ENCODE data around the gene ARID1B.

DNA sequence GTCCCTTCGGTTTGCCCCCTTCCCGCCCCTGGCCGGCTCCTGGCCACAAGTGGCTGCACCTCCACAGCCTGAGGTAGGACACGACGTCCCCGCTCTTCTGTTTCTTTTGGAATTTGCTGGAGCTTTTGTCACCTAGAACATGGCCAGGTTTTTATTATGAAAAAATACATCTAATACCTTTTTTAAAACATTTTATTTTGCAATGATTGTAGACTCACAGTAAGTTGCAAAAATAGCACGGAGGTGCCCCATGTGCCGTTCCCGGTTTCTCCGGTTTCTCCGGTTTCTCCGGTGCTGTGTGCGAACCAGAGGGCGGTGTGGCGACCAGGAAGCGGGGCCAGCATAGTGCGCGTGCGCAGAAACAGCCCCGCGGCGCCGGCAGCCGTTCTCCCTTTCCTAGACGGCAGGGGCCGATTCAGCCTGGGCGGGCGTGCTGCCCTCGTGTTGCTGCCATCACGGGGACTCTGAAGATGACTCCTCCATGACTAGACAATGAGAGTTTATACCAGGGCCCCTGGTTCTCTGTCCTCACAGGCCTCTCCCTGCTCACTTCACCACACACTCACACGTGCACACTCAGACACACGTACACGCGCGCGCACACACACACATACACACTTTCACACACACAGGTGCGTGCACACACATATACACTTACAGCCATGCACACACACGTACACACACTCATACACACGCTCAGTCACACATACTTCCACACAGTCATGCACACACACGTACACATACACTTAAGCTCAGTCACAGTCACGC lies 444.1 kb downstream of the ARID1B start:
- TF ChIP-seq TBL1XR1 (IDR thresholded peaks at IDR 0.05; ENCODE audit: low read depth, low read length): no peak
- TF ChIP-seq SMAD1 (IDR thresholded peaks at IDR 0.05; ENCODE audit: low read depth, partially characterized antibody): no peak
- no peak for TF ChIP-seq POLR2AphosphoS5 (IDR thresholded peaks at IDR 0.05; ENCODE audit: low read length)
- TF ChIP-seq NFXL1 (IDR thresholded peaks at IDR 0.05; ENCODE audit: borderline replicate concordance): no peak
- TF ChIP-seq YY1 (IDR thresholded peaks at IDR 0.05; ENCODE audit: low read depth, low read length): no peak
- TF ChIP-seq, protein P1, sequence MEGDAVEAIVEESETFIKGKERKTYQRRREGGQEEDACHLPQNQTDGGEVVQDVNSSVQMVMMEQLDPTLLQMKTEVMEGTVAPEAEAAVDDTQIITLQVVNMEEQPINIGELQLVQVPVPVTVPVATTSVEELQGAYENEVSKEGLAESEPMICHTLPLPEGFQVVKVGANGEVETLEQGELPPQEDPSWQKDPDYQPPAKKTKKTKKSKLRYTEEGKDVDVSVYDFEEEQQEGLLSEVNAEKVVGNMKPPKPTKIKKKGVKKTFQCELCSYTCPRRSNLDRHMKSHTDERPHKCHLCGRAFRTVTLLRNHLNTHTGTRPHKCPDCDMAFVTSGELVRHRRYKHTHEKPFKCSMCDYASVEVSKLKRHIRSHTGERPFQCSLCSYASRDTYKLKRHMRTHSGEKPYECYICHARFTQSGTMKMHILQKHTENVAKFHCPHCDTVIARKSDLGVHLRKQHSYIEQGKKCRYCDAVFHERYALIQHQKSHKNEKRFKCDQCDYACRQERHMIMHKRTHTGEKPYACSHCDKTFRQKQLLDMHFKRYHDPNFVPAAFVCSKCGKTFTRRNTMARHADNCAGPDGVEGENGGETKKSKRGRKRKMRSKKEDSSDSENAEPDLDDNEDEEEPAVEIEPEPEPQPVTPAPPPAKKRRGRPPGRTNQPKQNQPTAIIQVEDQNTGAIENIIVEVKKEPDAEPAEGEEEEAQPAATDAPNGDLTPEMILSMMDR (IDR thresholded peaks at IDR 0.05 in 2 of 3, conservative IDR thresholded peaks at IDR 0.05 in 1 of 3; ENCODE audit: control insufficient read depth in 2 of 3, extremely low read depth in 1 of 3, insufficient read depth in 1 of 3, low read depth in 3 of 3, low read length in 3 of 3): peak in 1 of 3 experiments; percentile 22; a peak in 1 of 6 replicates
- TF ChIP-seq PAX5 (IDR thresholded peaks at IDR 0.05; ENCODE audit: borderline replicate concordance, low read depth, low read length): no peak
- TF ChIP-seq CEBPB (IDR thresholded peaks at IDR 0.05; ENCODE audit: borderline replicate concordance in 1 of 2, low read depth in 2 of 2, low read length in 2 of 2): no peak
- TF ChIP-seq, protein P2, sequence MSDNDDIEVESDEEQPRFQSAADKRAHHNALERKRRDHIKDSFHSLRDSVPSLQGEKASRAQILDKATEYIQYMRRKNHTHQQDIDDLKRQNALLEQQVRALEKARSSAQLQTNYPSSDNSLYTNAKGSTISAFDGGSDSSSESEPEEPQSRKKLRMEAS (IDR thresholded peaks at IDR 0.05; ENCODE audit: low read depth, low read length): no peak; the same call in 1 of the 2 replicates
- no peak for TF ChIP-seq MTA2 (IDR thresholded peaks at IDR 0.05; ENCODE audit: low read depth)

Data from GM12878 (cell line).